Esophagus (tissue), 2 donors: ENCODE measurements around the gene TMSB10. TPM values are rescaled to one million over a fixed set of nuclear protein-coding genes. Genes with fewer than 3 reads are reported as not detected.
"Not testable (repeated sequence)": the region's sequence is repeated elsewhere in the genome, so short reads cannot be mapped to it uniquely, and the experiment has no call there.

Experiments used
- H3K27ac ChIP-seq, 2 donors: one replicate each; pipeline ENCODE4 v1.5.1; 2013; ENCODE audit warnings: low read depth in 2 of 2, mild to moderate bottlenecking in 2 of 2, inconsistent platforms in 1 of 2, low read length in 1 of 2, moderate library complexity in 1 of 2
- H3K27me3 ChIP-seq, 2 donors: one replicate each; pipeline ENCODE4 v1.6.1; 2013; ENCODE audit warnings: low read length in 2 of 2, control low read depth in 1 of 2, mild to moderate bottlenecking in 1 of 2; ENCODE audit not compliant: insufficient read depth in 2 of 2, control insufficient read depth in 1 of 2
- H3K36me3 ChIP-seq, 2 donors: one replicate each; pipeline ENCODE4 v1.6.1; 2013; ENCODE audit warnings: low read length in 1 of 2; ENCODE audit not compliant: control insufficient read depth in 2 of 2, insufficient read depth in 2 of 2
- H3K4me1 ChIP-seq, 2 donors: one replicate each; pipeline ENCODE4 v1.6.1; 2013; ENCODE audit warnings: low read length in 1 of 2; ENCODE audit not compliant: control insufficient read depth in 2 of 2, insufficient read depth in 2 of 2
- H3K4me3 ChIP-seq, 2 donors: one replicate each; pipeline ENCODE4 v1.5.1; 2013; ENCODE audit warnings: low read length in 2 of 2, mild to moderate bottlenecking in 2 of 2, low read depth in 1 of 2, moderate library complexity in 1 of 2
- H3K9me3 ChIP-seq, 2 donors: one replicate each; pipeline ENCODE4 v1.6.1; 2013; ENCODE audit warnings: mild to moderate bottlenecking in 2 of 2, low read depth in 1 of 2, low read length in 1 of 2, moderate library complexity in 1 of 2; ENCODE audit not compliant: control insufficient read depth in 2 of 2, insufficient read depth in 1 of 2
- WGBS, 2 donors: extraction: QIAGEN DNeasy Blood & Tissue Kit; methylation state at CpG; one replicate each; pipeline ENCODE4 v1.1.7; 2013; 5-methylcytosine and 5-hydroxymethylcytosine counted together
- polyA plus RNA-seq, 2 donors: library from polyadenylated mRNA; stranded (reverse); fragments of 200-250 nt; gene quantifications; one replicate each; pipeline ENCODE4 v1.2.3, GENCODE V29; 2013
- donor health status: healthy with polysubstance abuse.
- donor health status: Bipolar disorder and iron deficiency.

TMSB10 gene
- polyA plus RNA-seq, 2 donors, result 1,127 to 2,184 TPM

DNA sequence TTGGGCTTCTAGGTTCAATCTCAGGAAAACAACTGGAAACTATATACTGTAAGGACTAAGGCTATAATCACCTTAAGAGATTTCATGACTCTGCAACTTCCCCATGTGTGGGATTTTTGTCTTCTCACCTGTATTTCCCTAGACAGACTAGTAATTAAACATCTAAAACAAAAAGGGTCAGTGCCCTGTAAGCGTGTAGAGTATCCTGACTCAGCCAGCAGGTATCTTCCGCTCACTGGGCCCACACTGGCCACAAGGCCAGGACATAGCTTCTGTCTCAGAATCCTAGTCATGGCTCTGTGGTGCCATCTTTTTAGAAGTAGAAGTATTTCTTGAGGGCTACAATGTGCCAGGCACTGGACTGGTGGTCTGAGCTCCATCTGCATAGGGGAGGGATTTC, 36.7 kb downstream of the TMSB10 start:
- Histone ChIP-seq H3K4me3 (no peak overlapping the region), H3K4me1 (no peaks in the 10 kb centered on the region), H3K27me3 (no peaks in the 10 kb centered on the region), H3K36me3 (no peaks in the 10 kb centered on the region), H3K9me3 (no peaks in the 10 kb centered on the region), H3K27ac (no peak overlapping the region)
- WGBS, 2 donors, result 93 to 96% methylated on average over 2 of the region's 2 CpGs

- H3K36me3 ChIP-seq, result no peaks in the 10 kb centered on the region
- no peaks in the 10 kb centered on the region for H3K27me3 ChIP-seq
- no peak overlapping the region for H3K4me3 ChIP-seq
- no peaks in the 10 kb centered on the region for H3K4me1 ChIP-seq
- 77% methylated on average over 4 of the region's 4 CpGs for WGBS, 2 donors
- H3K27ac ChIP-seq, result no peak overlapping the region
- no peaks in the 10 kb centered on the region for H3K9me3 ChIP-seq
Observed at GRCh38 chr2:84942964-84943421, 37.5 kb downstream of the TMSB10 start.

GRCh38 chr2:84944295-84944909, 38.9 kb downstream of the TMSB10 start:
- H3K27ac ChIP-seq, result no peak overlapping the region

GRCh38 chr2:84945838-84946203, 40.4 kb downstream of the TMSB10 start:
- peak overlapping the region; percentile 87 to 89 for H3K27ac ChIP-seq
- not testable (repeated sequence) for H3K36me3 ChIP-seq, H3K4me1 ChIP-seq, H3K9me3 ChIP-seq, H3K27me3 ChIP-seq, H3K4me3 ChIP-seq
- WGBS, 2 donors, result 51 to 70% methylated on average over 2 to 3 of the region's 3 CpGs

More at GRCh38 chr2:84944295-84944909, 38.9 kb downstream of the TMSB10 start:
- Histone ChIP-seq H3K4me3 (no peak overlapping the region), H3K4me1 (no peaks in the 10 kb centered on the region), H3K36me3 (no peaks in the 10 kb centered on the region), H3K9me3 (no peaks in the 10 kb centered on the region), H3K27me3 (no peaks in the 10 kb centered on the region)
- whole genome bisulfite sequencing, 2 donors, result 85 to 91% methylated on average over 7 of the region's 7 CpGs

- no peaks in the 10 kb centered on the region for H3K27me3 ChIP-seq
- no peaks in the 10 kb centered on the region for H3K36me3 ChIP-seq
- WGBS, 2 donors, result 48 to 64% methylated on average over 12 of the region's 12 CpGs
- H3K27ac ChIP-seq, result peak overlapping the region; percentile 87 to 93
- H3K4me1 ChIP-seq, result no peaks in the 10 kb centered on the region
- no peak overlapping the region for H3K4me3 ChIP-seq
- H3K9me3 ChIP-seq, result no peaks in the 10 kb centered on the region
Observed at GRCh38 chr2:84946204-84947009, 41.0 kb downstream of the TMSB10 start.

DNA sequence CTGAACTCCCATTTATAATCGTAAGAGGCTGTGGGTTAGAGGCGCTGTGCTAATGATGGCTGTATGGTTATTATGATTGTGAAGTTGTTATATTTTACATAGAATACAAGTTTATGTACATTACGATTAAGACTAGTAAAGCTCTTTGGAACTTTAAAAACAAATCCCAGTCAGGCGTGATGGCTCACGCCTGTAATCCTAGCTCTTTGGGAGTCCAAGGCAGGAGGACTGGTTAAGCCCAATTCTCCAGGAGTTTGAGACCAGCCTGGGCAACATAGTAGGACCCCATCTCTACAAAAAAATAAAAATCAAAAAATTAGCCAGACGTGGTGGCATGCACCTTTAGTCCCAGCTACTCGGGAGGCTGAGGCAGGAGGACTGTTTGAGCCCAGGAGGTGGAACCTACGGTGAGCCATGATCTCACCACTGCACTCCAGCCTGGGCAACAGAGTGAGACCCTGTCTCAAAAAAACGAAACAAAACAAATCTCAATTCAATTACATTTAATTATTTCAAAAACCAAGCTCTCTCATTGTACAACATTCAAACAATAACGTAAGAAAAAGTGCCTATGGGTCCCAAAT, 41.6 kb downstream of the TMSB10 start:
- H3K36me3 ChIP-seq, result no peaks in the 10 kb centered on the region
- H3K27ac ChIP-seq, result peak overlapping the region; percentile 87 to 93
- H3K4me1 ChIP-seq, result no peaks in the 10 kb centered on the region
- H3K4me3 ChIP-seq, result no peak overlapping the region
- H3K27me3 ChIP-seq, result no peaks in the 10 kb centered on the region
- H3K9me3 ChIP-seq, result no peaks in the 10 kb centered on the region
- 81 to 85% methylated on average over 10 of the region's 10 CpGs for WGBS, 2 donors

DNA sequence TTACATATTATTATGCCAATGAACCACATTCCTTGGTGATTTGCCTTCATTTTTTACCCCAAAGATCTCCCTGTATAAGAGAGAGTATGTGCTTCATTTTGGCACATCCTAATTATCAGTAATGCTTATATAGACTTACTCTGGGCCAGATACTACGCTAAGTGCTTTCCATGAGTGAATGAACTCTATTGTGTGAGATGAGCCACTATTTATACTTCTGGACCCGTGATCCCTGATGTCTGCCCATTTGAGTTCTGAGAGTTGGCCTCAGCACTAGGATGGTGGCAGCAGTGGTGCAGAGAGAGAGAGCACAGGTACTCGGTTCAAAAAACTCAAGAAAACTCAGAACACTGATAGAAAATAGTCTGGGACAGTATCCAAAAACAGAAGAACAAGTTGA, 48.1 kb downstream of the TMSB10 start:
- Histone ChIP-seq H3K4me3 (no peak overlapping the region), H3K9me3 (no peaks in the 10 kb centered on the region), H3K27me3 (no peaks in the 10 kb centered on the region), H3K27ac (no peak overlapping the region), H3K36me3 (no peaks in the 10 kb centered on the region), H3K4me1 (peaks cover 0 to 3% of the 10 kb centered on the region in 2 donors)
- WGBS, 2 donors, result 78 to 83% methylated on average over 3 of the region's 3 CpGs

DNA sequence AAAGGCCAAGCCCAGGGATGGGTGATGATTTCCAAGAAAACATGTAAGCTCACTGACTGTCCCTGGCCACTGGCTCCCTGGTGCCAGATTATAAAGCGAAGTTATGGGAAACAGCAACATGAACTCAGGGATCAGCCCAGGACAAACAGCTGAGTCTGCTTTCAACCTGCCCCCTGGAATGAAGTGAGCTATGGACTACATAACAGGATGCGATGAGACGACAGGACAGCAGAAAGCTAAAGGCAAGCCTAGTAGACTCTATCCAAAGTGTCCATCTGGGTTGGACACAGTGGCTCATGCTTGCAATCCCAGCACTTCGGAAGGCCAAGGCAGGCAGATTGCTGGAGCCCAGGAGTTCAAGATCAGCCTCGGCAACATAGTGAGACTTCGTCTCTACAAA, 48.9 kb downstream of the TMSB10 start:
- H3K27me3 ChIP-seq, result no peaks in the 10 kb centered on the region
- no peak overlapping the region for H3K27ac ChIP-seq
- WGBS, 2 donors, result 91 to 96% methylated on average over 6 of the region's 6 CpGs
- no peak overlapping the region for H3K4me3 ChIP-seq
- no peaks in the 10 kb centered on the region for H3K36me3 ChIP-seq
- no peaks in the 10 kb centered on the region for H3K9me3 ChIP-seq
- peaks cover 2 to 3% of the 10 kb centered on the region in 2 donors for H3K4me1 ChIP-seq
